ENCODE data around the gene TPRA1. TPM values are rescaled to one million over a fixed set of nuclear protein-coding genes. Genes with fewer than 3 reads are reported as not detected.

Gene TPRA1
- total RNA-seq, 1 experiment from 2014 or later = 24.2 TPM

- POLR2A ChIA-PET = no interaction called here
These were observed 38.5 kb downstream of the TPRA1 start for GRCh38 chr3:127552038-127552437.

More at GRCh38 chr3:127552038-127552437, 38.5 kb downstream of the TPRA1 start:
- Mint-ChIP-seq H3K27ac (no peak overlapping the region), H3K4me1 (peaks cover 11% of the 10 kb centered on the region), H3K4me3 (no peak overlapping the region), H3K9me3 (no peaks in the 10 kb centered on the region), H3K27me3 (ENCODE audit: low read depth) (no peaks in the 10 kb centered on the region), H3K36me3 (no peaks in the 10 kb centered on the region)
- ATAC-seq (no peak), DNase-seq (ENCODE audit: low spot score) (no peak)
- no peak for TF ChIP-seq ZMAT4 (CRISPR knock-in tag; IDR thresholded peaks at IDR 0.05)
- TF ChIP-seq E2F5 (CRISPR knock-in tag; IDR thresholded peaks at IDR 0.05) = no peak
- TF ChIP-seq ZNF317 (CRISPR knock-in tag; IDR thresholded peaks at IDR 0.05; ENCODE audit: borderline replicate concordance, low read depth) = no peak
- no peak for TF ChIP-seq GRHL2 (CRISPR knock-in tag; IDR thresholded peaks at IDR 0.05; ENCODE audit: insufficient replicate concordance, severe bottlenecking)
- no peak for TF ChIP-seq RORB (CRISPR knock-in tag; IDR thresholded peaks at IDR 0.05)
- TF ChIP-seq ARID4B (CRISPR knock-in tag; IDR thresholded peaks at IDR 0.05; ENCODE audit: borderline replicate concordance) = no peak
- TF ChIP-seq FOXJ3 (CRISPR knock-in tag; IDR thresholded peaks at IDR 0.05; ENCODE audit: borderline replicate concordance) = no peak
- TF ChIP-seq STAT6 (CRISPR knock-in tag; conservative IDR thresholded peaks at IDR 0.05; ENCODE audit: low read depth) = no peak
- no peak for TF ChIP-seq NR2C2 (CRISPR knock-in tag; IDR thresholded peaks at IDR 0.05)
- TF ChIP-seq CREM (CRISPR knock-in tag; IDR thresholded peaks at IDR 0.05) = no peak
- no peak for TF ChIP-seq OVOL2 (CRISPR knock-in tag; IDR thresholded peaks at IDR 0.05; ENCODE audit: borderline replicate concordance)
- TF ChIP-seq ZNF532 (CRISPR knock-in tag; IDR thresholded peaks at IDR 0.05; ENCODE audit: borderline replicate concordance) = no peak
- no peak for TF ChIP-seq ATF1 (CRISPR knock-in tag; IDR thresholded peaks at IDR 0.05)
- no peak for TF ChIP-seq NFE2L1 (CRISPR knock-in tag; IDR thresholded peaks at IDR 0.05)
- no peak for TF ChIP-seq FOXP1 (CRISPR knock-in tag; IDR thresholded peaks at IDR 0.05; ENCODE audit: borderline replicate concordance)
- no peak for TF ChIP-seq CTCF (IDR thresholded peaks at IDR 0.05)
- TF ChIP-seq ZNF138 (CRISPR knock-in tag; conservative IDR thresholded peaks at IDR 0.05) = no peak
- CTCF ChIA-PET = interaction anchor here (1.9 to 6.7 kb wide), 4 partner anchors 7 to 96 kb away, joined by 7 to 46 read pairs (median 14); no protein-coding TSS in a partner anchor
